ENCODE measurements around the gene FZR1. TPM values are rescaled to one million over a fixed set of nuclear protein-coding genes. Genes with fewer than 3 reads are reported as not detected.

Gene FZR1
- 18.8 TPM for polyA plus RNA-seq (2013)

- H3K9me3 ChIP-seq (ENCODE audit: control extremely low read depth in 1 of 5, control insufficient read depth in 4 of 5, insufficient read depth in 2 of 5, low read depth in 1 of 5, low read length in 4 of 5): no peaks in the 10 kb centered on the region
- peak; percentile 98 to 99 (median 99) for DNase-seq
- ChIA-PET POLR2A (no interaction called here), CTCF (interaction anchor here (1.3 kb wide), 1 partner anchor 13 kb away, joined by 4 read pairs; no protein-coding TSS in a partner anchor)
- no peaks in the 10 kb centered on the region for H3K27me3 ChIP-seq (replicated peaks in 2 of 5; ENCODE audit: control insufficient read depth in 4 of 5, insufficient read depth in 5 of 5, low read length in 4 of 5)
- H3K27ac ChIP-seq (ENCODE audit: insufficient read depth in 1 of 2, low read depth in 1 of 2, low read length in 2 of 2, poor library complexity in 1 of 2, severe bottlenecking in 2 of 2): peak within 1 kb of the TSS; percentile 88 to 95
- H3K4me3 ChIP-seq (ENCODE audit: control insufficient read depth in 1 of 7, extremely low read depth in 1 of 7, insufficient read depth in 4 of 7, low read depth in 2 of 7, low read length in 6 of 7): peak within 1 kb of the TSS; percentile 52 to 96 (median 82)
- H3K36me3 ChIP-seq (ENCODE audit: control insufficient read depth in 4 of 4, insufficient read depth in 4 of 4, low read length in 3 of 4): peaks cover 0 to 22% (median 11%) of the 10 kb centered on the region in 4 experiments
- peaks cover 0 to 37% (median 29%) of the 10 kb centered on the region in 4 experiments for H3K4me1 ChIP-seq (ENCODE audit: control extremely low read depth in 1 of 4, control insufficient read depth in 4 of 4, insufficient read depth in 4 of 4, low read length in 3 of 4)
- WGBS (ENCODE audit: insufficient coverage): under 1% methylated on average over 76 of the region's 79 CpGs
Observed at GRCh38 chr19:3505598-3506383, at the start of gene FZR1. Gene FZR1 (plus strand): TSS chr19:3506311. CDS start chr19:3522990, 16,679 bp downstream.

- no peaks in the 10 kb centered on the region for H3K27me3 ChIP-seq (replicated peaks in 2 of 5; ENCODE audit: control insufficient read depth in 4 of 5, insufficient read depth in 5 of 5, low read length in 4 of 5)
- ChIA-PET POLR2A (no interaction called here), CTCF (no interaction called here)
- WGBS (ENCODE audit: insufficient coverage): 93% methylated on average over 12 of the region's 18 CpGs
- H3K36me3 ChIP-seq (ENCODE audit: control insufficient read depth in 4 of 4, insufficient read depth in 4 of 4, low read length in 3 of 4): peaks cover 9 to 75% (median 37%) of the 10 kb centered on the region in 4 experiments
- no peak overlapping the region for H3K4me3 ChIP-seq (ENCODE audit: control insufficient read depth in 1 of 7, extremely low read depth in 1 of 7, insufficient read depth in 4 of 7, low read depth in 2 of 7, low read length in 6 of 7)
- peaks cover 0 to 11% (median 6%) of the 10 kb centered on the region in 4 experiments for H3K4me1 ChIP-seq (ENCODE audit: control extremely low read depth in 1 of 4, control insufficient read depth in 4 of 4, insufficient read depth in 4 of 4, low read length in 3 of 4)
- no peak for DNase-seq
- H3K27ac ChIP-seq (ENCODE audit: insufficient read depth in 1 of 2, low read depth in 1 of 2, low read length in 2 of 2, poor library complexity in 1 of 2, severe bottlenecking in 2 of 2): no peak overlapping the region
- no peaks in the 10 kb centered on the region for H3K9me3 ChIP-seq (ENCODE audit: control extremely low read depth in 1 of 5, control insufficient read depth in 4 of 5, insufficient read depth in 2 of 5, low read depth in 1 of 5, low read length in 4 of 5)
Observed at GRCh38 chr19:3456925-3457527, 49.1 kb upstream of the FZR1 start.

GRCh38 chr19:3457528-3458228, 48.4 kb upstream of the FZR1 start:
- no peak overlapping the region for H3K27ac ChIP-seq (ENCODE audit: insufficient read depth in 1 of 2, low read depth in 1 of 2, low read length in 2 of 2, poor library complexity in 1 of 2, severe bottlenecking in 2 of 2)
- ChIA-PET POLR2A (no interaction called here), CTCF (no interaction called here)
- peaks cover 0 to 11% (median 6%) of the 10 kb centered on the region in 4 experiments for H3K4me1 ChIP-seq (ENCODE audit: control extremely low read depth in 1 of 4, control insufficient read depth in 4 of 4, insufficient read depth in 4 of 4, low read length in 3 of 4)
- peaks cover 4 to 73% (median 36%) of the 10 kb centered on the region in 4 experiments for H3K36me3 ChIP-seq (ENCODE audit: control insufficient read depth in 4 of 4, insufficient read depth in 4 of 4, low read length in 3 of 4)
- DNase-seq: no peak
- no peaks in the 10 kb centered on the region for H3K9me3 ChIP-seq (ENCODE audit: control extremely low read depth in 1 of 5, control insufficient read depth in 4 of 5, insufficient read depth in 2 of 5, low read depth in 1 of 5, low read length in 4 of 5)
- no peaks in the 10 kb centered on the region for H3K27me3 ChIP-seq (replicated peaks in 2 of 5; ENCODE audit: control insufficient read depth in 4 of 5, insufficient read depth in 5 of 5, low read length in 4 of 5)
- WGBS (ENCODE audit: insufficient coverage): 88% methylated on average over 11 of the region's 22 CpGs
- no peak overlapping the region for H3K4me3 ChIP-seq (ENCODE audit: control insufficient read depth in 1 of 7, extremely low read depth in 1 of 7, insufficient read depth in 4 of 7, low read depth in 2 of 7, low read length in 6 of 7)

- CTCF ChIA-PET: interaction anchor here (1.5 to 2.7 kb wide), 2 partner anchors 12 to 14 kb away, joined by 3 to 9 read pairs; no protein-coding TSS in a partner anchor
- Histone ChIP-seq H3K9me3 (ENCODE audit: control extremely low read depth in 1 of 5, control insufficient read depth in 4 of 5, insufficient read depth in 2 of 5, low read depth in 1 of 5, low read length in 4 of 5) (no peaks in the 10 kb centered on the region), H3K4me3 (ENCODE audit: control insufficient read depth in 1 of 7, extremely low read depth in 1 of 7, insufficient read depth in 4 of 7, low read depth in 2 of 7, low read length in 6 of 7) (no peak overlapping the region), H3K27me3 (replicated peaks in 2 of 5; ENCODE audit: control insufficient read depth in 4 of 5, insufficient read depth in 5 of 5, low read length in 4 of 5) (no peaks in the 10 kb centered on the region), H3K36me3 (ENCODE audit: control insufficient read depth in 4 of 4, insufficient read depth in 4 of 4, low read length in 3 of 4) (peaks cover 4 to 73% (median 33%) of the 10 kb centered on the region in 4 experiments), H3K4me1 (ENCODE audit: control extremely low read depth in 1 of 4, control insufficient read depth in 4 of 4, insufficient read depth in 4 of 4, low read length in 3 of 4) (peaks cover 0 to 11% (median 6%) of the 10 kb centered on the region in 4 experiments), H3K27ac (ENCODE audit: insufficient read depth in 1 of 2, low read depth in 1 of 2, low read length in 2 of 2, poor library complexity in 1 of 2, severe bottlenecking in 2 of 2) (no peak overlapping the region)
- no peak for DNase-seq
- POLR2A ChIA-PET: no interaction called here
- WGBS (ENCODE audit: insufficient coverage): 86% methylated on average over 12 of the region's 19 CpGs
Observed at GRCh38 chr19:3458229-3459088, 47.7 kb upstream of the FZR1 start.

GRCh38 chr19:3459089-3459881, 46.8 kb upstream of the FZR1 start:
- Histone ChIP-seq H3K9me3 (ENCODE audit: control extremely low read depth in 1 of 5, control insufficient read depth in 4 of 5, insufficient read depth in 2 of 5, low read depth in 1 of 5, low read length in 4 of 5) (no peaks in the 10 kb centered on the region), H3K27me3 (replicated peaks in 2 of 5; ENCODE audit: control insufficient read depth in 4 of 5, insufficient read depth in 5 of 5, low read length in 4 of 5) (no peaks in the 10 kb centered on the region), H3K27ac (ENCODE audit: insufficient read depth in 1 of 2, low read depth in 1 of 2, low read length in 2 of 2, poor library complexity in 1 of 2, severe bottlenecking in 2 of 2) (peak overlapping the region in 1 of 2 experiments; percentile 5), H3K36me3 (ENCODE audit: control insufficient read depth in 4 of 4, insufficient read depth in 4 of 4, low read length in 3 of 4) (peaks cover 4 to 64% (median 30%) of the 10 kb centered on the region in 4 experiments), H3K4me1 (ENCODE audit: control extremely low read depth in 1 of 4, control insufficient read depth in 4 of 4, insufficient read depth in 4 of 4, low read length in 3 of 4) (peaks cover 0 to 11% (median 6%) of the 10 kb centered on the region in 4 experiments), H3K4me3 (ENCODE audit: control insufficient read depth in 1 of 7, extremely low read depth in 1 of 7, insufficient read depth in 4 of 7, low read depth in 2 of 7, low read length in 6 of 7) (no peak overlapping the region)
- 85% methylated on average over 13 of the region's 26 CpGs for WGBS (ENCODE audit: insufficient coverage)
- POLR2A ChIA-PET: no interaction called here
- CTCF ChIA-PET: interaction anchor here (1.5 to 2.7 kb wide), 2 partner anchors 11 to 13 kb away, joined by 3 to 9 read pairs; no protein-coding TSS in a partner anchor
- DNase-seq: peak; percentile 22 to 62 (median 22)
